ENCODE measurements around the gene AATF.

The AATF gene

DNA sequence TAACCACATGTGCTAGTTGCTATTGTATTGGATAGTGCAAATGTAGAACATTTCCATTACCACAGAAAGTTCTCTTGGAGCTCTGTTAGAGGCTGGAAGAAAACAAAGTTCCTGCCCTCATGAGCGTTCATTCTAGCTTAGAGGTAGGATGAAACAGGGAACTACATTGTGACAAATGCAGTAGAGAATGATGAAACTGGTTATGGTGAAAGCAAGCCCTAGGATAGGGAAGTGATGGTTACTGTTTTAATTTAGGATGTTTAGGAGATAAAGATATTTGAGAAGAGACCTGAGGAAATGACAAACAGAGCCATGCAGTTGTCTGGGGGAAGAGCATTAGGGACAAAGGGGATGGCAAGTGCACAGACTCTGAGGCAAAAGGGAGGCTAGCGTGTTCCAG is 50.7 kb downstream of the AATF start:
- peak overlapping the region in 1 of 2 experiments; percentile 17 for H3K4me3 ChIP-seq (ENCODE audit: low read depth in 1 of 2, low read length in 1 of 2)
- H3K27me3 ChIP-seq, result no peaks in the 10 kb centered on the region
- H3K36me3 ChIP-seq, result peaks cover 26% of the 10 kb centered on the region
- H3K4me1 ChIP-seq (ENCODE audit: control insufficient read depth in 1 of 2, insufficient read depth in 1 of 2, low read depth in 1 of 2, low read length in 1 of 2), result peaks cover 15 to 25% of the 10 kb centered on the region in 2 experiments
- H3K9me3 ChIP-seq, result no peaks in the 10 kb centered on the region
- peak overlapping the region; percentile 85 for H3K27ac ChIP-seq
- TF ChIP-seq, protein P1, sequence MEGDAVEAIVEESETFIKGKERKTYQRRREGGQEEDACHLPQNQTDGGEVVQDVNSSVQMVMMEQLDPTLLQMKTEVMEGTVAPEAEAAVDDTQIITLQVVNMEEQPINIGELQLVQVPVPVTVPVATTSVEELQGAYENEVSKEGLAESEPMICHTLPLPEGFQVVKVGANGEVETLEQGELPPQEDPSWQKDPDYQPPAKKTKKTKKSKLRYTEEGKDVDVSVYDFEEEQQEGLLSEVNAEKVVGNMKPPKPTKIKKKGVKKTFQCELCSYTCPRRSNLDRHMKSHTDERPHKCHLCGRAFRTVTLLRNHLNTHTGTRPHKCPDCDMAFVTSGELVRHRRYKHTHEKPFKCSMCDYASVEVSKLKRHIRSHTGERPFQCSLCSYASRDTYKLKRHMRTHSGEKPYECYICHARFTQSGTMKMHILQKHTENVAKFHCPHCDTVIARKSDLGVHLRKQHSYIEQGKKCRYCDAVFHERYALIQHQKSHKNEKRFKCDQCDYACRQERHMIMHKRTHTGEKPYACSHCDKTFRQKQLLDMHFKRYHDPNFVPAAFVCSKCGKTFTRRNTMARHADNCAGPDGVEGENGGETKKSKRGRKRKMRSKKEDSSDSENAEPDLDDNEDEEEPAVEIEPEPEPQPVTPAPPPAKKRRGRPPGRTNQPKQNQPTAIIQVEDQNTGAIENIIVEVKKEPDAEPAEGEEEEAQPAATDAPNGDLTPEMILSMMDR (IDR thresholded peaks at IDR 0.05), result no peak

DNA sequence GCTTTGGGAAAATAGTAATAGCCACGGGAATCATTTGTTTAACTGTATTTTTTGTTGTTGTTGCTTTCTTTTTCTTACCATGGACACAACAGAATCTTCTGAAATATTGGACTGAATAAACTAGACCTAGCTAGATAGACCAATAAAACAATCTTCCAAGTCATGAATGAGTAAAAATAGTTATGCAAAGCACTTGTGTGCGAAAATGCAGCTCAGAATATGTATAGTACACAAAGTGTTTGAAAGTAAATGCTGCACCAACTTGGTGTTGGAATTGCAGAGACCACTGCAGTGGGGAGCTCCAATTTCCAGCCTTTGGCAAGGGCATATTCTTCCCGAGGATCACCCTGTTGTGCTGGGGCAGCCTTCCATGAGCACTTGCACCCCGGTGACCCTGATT is 68.0 kb downstream of the AATF start:
- TF ChIP-seq, protein P1 (IDR thresholded peaks at IDR 0.05), result no peak
- H3K27ac ChIP-seq, result no peak overlapping the region
- no peak overlapping the region for H3K4me3 ChIP-seq (ENCODE audit: low read depth in 1 of 2, low read length in 1 of 2)
- peaks cover 14% of the 10 kb centered on the region for H3K36me3 ChIP-seq
- H3K27me3 ChIP-seq, result no peaks in the 10 kb centered on the region
- no peaks in the 10 kb centered on the region for H3K9me3 ChIP-seq
- peaks cover 12 to 14% of the 10 kb centered on the region in 2 experiments for H3K4me1 ChIP-seq (ENCODE audit: control insufficient read depth in 1 of 2, insufficient read depth in 1 of 2, low read depth in 1 of 2, low read length in 1 of 2)

DNA sequence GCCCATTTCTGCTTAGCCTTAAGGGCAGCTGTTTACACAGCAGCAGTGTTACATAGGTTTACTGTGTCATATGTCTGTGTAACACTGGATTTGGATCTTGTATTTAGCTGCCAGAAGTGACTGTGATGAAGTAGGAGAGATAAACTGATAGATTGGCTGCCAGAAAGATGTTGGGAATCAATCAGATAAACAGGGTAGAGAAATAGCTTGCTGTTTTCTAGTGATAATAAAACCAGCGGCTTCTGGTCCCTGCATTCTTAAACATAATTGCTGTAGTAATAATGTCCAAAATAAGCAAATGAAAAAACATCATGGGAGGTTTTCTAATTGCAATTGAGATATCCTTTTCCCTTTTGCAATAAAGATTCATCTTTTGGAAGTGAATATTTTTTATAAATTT is 68.7 kb downstream of the AATF start:
- no peaks in the 10 kb centered on the region for H3K27me3 ChIP-seq
- TF ChIP-seq, protein P1 (IDR thresholded peaks at IDR 0.05), result no peak
- no peak overlapping the region for H3K27ac ChIP-seq
- no peaks in the 10 kb centered on the region for H3K9me3 ChIP-seq
- H3K4me3 ChIP-seq (ENCODE audit: low read depth in 1 of 2, low read length in 1 of 2), result no peak overlapping the region
- H3K36me3 ChIP-seq, result peaks cover 14% of the 10 kb centered on the region
- peaks cover 6 to 7% of the 10 kb centered on the region in 2 experiments for H3K4me1 ChIP-seq (ENCODE audit: control insufficient read depth in 1 of 2, insufficient read depth in 1 of 2, low read depth in 1 of 2, low read length in 1 of 2)

DNA sequence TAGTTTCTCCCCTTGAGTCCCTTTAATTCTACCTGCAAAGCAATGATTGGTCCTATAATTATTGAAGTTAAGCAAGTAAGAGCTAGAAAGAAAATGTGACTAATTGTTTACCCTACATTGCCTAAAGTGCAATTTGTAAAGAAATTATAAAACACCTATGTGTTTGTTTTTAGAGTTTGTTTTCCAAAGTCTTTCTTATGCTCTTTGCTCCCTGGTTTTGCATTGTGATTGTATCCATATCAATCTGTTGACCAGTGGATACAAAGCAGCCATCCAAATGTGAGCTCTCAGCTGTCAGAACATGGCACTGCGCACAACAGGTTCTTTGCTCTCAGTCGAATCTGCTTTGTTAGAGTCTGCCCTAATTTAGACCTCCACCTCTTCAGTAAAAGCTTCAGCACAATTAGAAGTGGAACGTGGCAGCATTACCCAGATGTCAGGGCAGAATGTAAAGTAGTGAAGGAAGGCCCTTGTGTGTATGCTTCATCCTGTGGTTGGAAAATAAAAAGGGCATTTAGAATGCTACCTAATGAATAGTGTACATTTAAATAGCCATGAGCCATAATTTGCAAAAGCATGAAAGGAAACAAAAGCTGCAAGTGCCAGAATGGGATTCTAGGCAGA is 70.5 kb downstream of the AATF start:
- peaks cover 11 to 12% of the 10 kb centered on the region in 2 experiments for H3K4me1 ChIP-seq (ENCODE audit: control insufficient read depth in 1 of 2, insufficient read depth in 1 of 2, low read depth in 1 of 2, low read length in 1 of 2)
- no peaks in the 10 kb centered on the region for H3K9me3 ChIP-seq
- no peaks in the 10 kb centered on the region for H3K27me3 ChIP-seq
- peaks cover 14% of the 10 kb centered on the region for H3K36me3 ChIP-seq
- TF ChIP-seq, protein P1 (IDR thresholded peaks at IDR 0.05), result no peak
- H3K27ac ChIP-seq, result no peak overlapping the region
- no peak overlapping the region for H3K4me3 ChIP-seq (ENCODE audit: low read depth in 1 of 2, low read length in 1 of 2)

DNA sequence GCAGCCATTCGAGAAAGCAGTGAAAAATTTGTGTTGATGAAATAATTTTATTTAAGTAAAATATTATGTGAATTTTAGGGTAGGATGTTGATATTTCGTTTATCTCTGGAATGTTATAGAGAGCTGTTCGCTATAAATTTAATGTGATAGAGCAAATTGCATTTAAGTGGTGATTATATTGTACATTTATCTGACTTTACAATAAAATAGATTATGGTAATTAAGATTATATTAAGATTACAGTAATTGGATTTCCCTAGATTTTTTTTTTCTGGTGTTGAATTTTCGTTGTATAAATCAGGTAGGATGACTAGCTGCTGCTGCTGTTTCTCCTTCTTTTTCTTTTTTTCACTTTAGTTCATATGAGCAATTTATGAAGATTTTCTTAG is 71.0 kb downstream of the AATF start:
- Histone ChIP-seq H3K27ac (no peak overlapping the region), H3K4me3 (ENCODE audit: low read depth in 1 of 2, low read length in 1 of 2) (no peak overlapping the region), H3K27me3 (no peaks in the 10 kb centered on the region), H3K36me3 (peaks cover 14% of the 10 kb centered on the region), H3K9me3 (no peaks in the 10 kb centered on the region), H3K4me1 (ENCODE audit: control insufficient read depth in 1 of 2, insufficient read depth in 1 of 2, low read depth in 1 of 2, low read length in 1 of 2) (peaks cover 13 to 15% of the 10 kb centered on the region in 2 experiments)
- TF ChIP-seq, protein P1 (IDR thresholded peaks at IDR 0.05), result no peak
